Right renal cortex interstitium (tissue), 3 donors: ENCODE measurements around the gene FBXL20. TPM values are rescaled to one million over a fixed set of nuclear protein-coding genes. Genes with fewer than 3 reads are reported as not detected.
"Not testable (repeated sequence)": the region's sequence is repeated elsewhere in the genome, so short reads cannot be mapped to it uniquely, and the experiment has no call there.

Experiments used
- DNase-seq, 3 donors: peaks; one replicate each; pipeline ENCODE4 v3.0.0-alpha.2; 2013; ENCODE audit warnings: low read depth in 3 of 3, low spot score in 2 of 3
- polyA plus RNA-seq, 3 donors: library from polyadenylated mRNA; unstranded; fragments of 120-200 nt; gene quantifications; one replicate each; pipeline ENCODE4 v1.2.1, GENCODE V29; 2013; ENCODE audit not compliant: insufficient read length in 3 of 3

The FBXL20 gene
- 10 to 100 TPM; 11.7 to 11.9 (median 11.8) TPM for polyA plus RNA-seq

GRCh38 chr17:39401412-39402243 lies at the start of gene FBXL20:
TSS of gene FBXL20 (minus strand) at chr17:39401626. CDS start at chr17:39401402, 224 bp downstream.
- DNase-seq = peak; percentile 68 to 90 (median 90)

- peak; percentile 95 to 100 (median 98) for DNase-seq
Measured at GRCh38 chr17:39450847-39451581, 49.6 kb upstream of the FBXL20 start, which contains the start of gene MED1. TSS of gene MED1 (minus strand) at chr17:39451263. CDS start at chr17:39451062, 201 bp downstream.

- DNase-seq = no peak
Measured at GRCh38 chr17:39450051-39450450, 48.6 kb upstream of the FBXL20 start.

- no peak for DNase-seq
Measured at GRCh38 chr17:39447561-39447960, 46.1 kb upstream of the FBXL20 start.

DNA sequence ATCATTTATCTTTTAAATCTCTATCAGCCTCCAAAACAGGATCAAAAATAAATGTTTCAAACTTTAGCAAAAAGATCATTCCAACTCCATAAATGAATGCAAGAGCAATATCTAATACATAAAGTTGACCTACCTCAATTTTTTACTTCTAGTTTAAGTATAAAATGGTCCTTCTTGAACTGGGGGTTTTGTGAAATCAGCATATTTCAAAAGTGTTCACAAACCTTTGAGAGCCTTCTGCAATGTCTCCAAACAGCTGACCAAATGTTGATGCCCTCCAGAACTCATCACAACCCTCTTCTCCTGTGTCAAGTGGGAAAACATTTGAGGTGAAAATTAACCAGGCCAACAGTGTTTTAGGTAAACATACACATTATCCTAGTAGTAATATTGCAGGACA lies 41.9 kb upstream of the FBXL20 start:
- no peak for DNase-seq

DNA sequence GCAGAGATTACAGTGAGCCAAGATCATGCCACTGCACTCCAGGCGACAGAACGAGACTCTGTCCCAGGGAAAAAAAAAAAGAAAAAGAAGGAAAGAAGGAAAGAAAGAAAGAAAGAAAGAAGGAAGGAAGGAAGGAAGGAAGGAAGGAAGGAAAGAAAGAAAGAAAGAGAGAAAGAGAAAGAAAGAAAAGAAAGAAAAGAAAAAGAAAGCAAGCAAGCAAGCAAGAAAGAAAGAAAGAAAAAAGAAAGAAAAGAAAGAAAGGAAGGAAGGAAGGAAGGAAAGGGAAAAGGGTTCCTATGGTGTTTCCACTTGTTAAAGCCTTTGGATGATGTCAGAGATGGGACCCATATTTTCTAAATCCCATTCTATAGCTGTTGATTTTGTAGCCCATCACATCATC lies 38.4 kb upstream of the FBXL20 start:
- not testable (repeated sequence) for DNase-seq

- DNase-seq = no peak
Measured at GRCh38 chr17:39429600-39429999, 28.2 kb upstream of the FBXL20 start.

GRCh38 chr17:39416141-39416540 lies 14.7 kb upstream of the FBXL20 start:
- DNase-seq = no peak

DNA sequence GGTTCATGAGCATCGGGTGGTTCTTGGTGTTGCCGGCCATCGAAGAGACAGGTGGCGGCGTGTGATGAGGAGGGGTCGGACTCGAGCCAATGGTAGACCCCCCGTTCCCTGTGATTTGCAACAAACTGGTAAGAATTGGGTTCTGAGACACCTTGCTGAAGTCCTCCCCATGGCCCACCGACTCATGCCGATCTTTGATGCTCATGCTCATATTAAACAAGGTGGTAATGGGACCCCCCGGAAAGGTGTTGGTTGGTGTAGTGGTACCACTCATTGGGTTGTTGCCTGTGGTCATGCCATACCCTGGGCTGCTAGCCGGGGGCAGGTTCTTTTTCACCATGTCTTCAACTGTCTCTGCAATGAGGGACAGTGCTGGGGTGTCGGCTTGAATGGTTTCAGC lies 8.9 kb upstream of the FBXL20 start:
- DNase-seq = no peak

DNA sequence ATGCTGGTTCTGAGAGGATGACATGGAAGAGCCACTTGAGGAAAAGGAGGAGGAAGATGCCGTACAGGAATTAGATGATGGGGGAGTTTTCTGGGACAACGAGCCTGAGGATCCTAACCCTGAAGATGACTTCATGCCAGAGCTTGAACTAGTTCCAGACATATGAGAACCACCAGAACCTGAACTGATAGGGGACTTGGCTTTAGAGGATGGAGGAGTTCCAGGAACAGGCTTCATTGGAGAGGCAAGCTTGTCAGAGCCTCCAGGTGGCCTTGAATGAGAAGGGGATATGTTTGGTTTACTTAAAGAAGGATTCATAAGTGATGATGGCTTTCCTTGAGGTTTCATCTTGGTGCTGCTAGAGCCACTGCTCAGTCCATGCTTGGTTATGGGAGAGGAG lies 6.9 kb upstream of the FBXL20 start:
- no peak for DNase-seq

GRCh38 chr17:39406951-39407350 lies 5.5 kb upstream of the FBXL20 start:
- DNase-seq = no peak

DNA sequence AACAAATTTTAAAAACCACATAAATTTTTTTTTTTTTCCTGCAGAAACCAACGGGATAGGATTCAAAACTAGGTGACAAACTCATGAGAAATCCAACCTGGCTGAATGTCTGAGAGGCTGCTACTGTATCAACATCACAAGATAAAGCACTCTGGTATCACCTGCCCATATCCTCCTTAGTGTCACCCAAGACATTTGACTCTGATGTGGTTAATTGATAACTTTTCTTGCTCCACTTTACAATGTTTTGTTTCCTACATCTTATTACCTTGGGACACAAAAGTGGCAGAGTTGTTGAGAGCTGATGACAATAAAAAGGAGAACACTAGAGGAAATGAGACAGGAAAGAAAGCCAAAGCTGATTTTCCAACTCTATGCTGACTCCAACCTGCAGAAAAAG lies 4.0 kb upstream of the FBXL20 start:
- no peak for DNase-seq

DNA sequence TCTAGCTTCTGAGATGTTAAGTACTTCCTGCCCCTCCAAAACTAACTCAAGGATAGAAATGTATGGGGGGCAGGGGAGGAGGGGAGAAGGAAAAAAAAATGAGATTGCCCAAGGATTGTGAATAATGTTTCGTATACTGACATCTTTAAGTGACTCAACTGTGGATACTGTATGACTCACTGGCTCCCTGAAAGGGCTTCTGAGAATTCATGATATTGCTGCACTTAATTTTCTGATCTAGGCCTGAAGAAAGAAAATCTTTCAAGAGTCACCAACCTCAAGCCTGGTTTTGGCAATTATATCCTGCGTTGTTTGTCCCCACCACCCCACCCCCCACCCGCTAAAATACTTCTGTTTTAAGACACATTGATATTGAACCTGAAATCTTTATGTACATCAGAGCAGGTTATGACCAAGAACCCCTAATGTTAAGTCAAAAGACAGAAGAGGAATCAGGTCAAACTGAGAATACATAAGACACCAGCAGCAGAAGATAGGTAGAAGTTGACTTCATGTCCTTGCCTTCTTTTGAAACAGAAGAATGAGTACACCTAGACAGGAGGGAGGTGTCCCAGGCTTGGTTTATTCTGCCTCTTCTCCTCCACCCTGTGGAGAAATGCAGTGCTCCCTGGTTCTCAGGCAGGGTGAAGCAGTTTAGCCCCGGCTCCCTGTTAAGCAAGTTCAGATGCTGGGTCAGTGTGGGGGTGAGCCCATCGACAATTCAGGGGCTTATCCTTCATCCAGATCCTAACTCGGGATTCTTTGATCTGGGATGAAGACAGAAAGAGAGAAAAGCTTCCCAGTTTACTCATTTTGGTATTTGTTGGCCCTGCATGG lies 3.3 kb upstream of the FBXL20 start:
- no peak for DNase-seq

DNA sequence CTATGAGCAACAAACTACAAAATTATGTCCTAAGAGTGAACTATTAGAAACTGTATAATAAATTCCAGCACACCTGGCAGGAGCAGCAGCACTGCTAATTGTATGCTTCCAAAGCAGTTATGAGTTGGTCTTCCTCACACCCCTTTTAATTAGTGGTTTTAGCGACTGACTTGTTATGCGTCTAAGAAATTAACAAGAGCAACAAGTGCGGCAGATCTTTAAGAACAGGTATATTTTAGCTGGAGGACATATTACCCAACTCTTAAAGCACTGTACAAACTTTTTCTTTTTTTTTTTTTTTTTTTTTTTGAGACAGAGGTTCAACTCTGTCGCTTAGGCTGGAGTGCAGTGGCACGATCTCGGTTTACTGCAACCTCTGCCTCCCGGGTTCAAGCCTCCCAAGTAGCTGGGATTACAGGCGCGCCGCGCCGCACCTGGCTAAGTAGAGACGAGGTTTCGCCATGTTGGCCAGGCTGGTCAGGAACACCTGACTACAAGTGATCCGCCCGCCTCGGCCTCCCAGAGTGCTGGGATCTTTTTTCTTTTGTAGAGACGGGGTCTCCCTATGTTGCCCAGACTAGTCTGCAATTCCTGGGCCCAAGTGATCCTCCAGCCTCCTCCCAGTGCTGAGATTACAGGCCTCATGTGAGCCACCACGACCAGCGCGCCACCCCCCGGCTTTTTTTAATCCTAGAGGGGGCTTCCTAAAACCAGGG lies 1.6 kb upstream of the FBXL20 start:
- DNase-seq = no peak

DNA sequence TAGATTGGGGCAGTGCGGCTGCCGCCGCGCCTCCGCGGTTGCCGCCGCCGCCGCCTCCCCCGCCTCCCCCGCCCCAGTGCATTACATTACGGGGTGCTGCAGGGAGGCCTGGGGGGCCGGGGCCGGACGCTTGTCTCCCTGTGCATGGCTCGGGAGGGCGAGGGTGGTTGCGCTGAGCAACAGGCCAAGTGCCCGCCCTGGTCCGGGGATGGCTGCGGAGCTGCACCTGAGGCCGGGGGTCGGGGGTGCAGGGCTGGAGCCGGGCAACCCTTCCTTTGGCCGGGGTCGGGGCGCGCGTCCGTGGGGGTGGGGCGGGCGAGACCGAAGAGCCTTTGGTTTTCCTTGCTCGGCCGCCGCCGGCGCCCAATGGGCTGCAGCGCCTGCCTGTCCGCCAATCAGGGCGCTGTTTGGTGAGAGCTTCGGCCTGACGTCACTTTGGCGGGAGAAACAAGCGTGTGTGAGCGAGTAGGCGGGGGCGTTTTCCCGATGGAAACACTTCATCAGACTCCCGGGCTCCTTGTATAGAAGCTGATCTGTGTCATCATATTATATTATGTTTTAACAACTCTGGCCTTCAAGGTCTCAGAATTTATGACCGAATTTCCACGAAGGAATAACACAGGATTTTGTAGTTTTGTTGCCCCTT lies 941 bp upstream of the FBXL20 start:
- peak; percentile 72 to 92 (median 80) for DNase-seq

GRCh38 chr17:39400547-39401411 lies 647 bp downstream of the FBXL20 start:
- peak in 2 of 3 donors; percentile 12 to 23 for DNase-seq

DNA sequence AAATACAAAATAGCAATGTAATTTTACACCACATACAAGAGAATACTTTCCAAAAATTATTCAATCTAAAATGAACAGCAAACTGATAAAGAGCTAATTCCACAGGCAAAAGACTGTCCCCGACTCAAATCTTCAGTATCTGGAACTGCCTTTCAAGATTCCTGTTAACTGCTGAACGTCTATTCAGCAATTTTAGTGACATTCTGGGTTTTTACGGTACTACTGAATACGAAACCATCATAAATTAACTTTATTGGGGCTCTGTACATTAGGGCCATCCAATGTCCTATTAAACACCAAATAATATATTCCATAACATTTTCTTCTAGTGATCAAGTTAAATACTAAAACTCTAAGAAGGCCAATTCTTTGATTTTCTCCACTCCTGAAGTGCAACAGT lies 1.6 kb downstream of the FBXL20 start:
- no peak for DNase-seq

- no peak for DNase-seq
Measured at GRCh38 chr17:39393736-39394135, 7.7 kb downstream of the FBXL20 start.

DNA sequence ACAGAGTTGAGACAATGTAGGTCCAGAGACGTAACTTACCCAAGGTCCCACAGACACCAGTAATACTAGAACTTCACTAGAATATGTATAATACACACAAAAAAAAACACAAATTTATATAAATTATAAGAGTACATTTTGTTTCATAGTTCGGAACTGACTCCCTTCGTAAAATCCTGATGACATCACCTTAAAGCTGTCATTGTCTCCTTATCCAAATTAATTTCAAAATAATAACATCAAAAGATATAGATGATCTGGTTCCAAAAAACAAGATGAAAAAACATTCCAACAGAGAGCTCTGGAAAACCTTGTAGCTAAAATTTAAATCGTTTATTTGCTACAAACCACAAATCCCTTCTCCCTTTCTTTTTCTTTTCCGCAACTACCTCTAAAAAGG lies 10.0 kb downstream of the FBXL20 start:
- DNase-seq = no peak
